ENCODE data around the gene DSCAML1.

GRCh38 chr11:117587416-117587815 is 209.6 kb downstream of the DSCAML1 start:
- TF ChIP-seq REST (IDR thresholded peaks at IDR 0.05; ENCODE audit: insufficient read depth in 1 of 2, low read depth in 2 of 2, low read length in 2 of 2): no peak
- TF ChIP-seq TAF1 (IDR thresholded peaks at IDR 0.05; ENCODE audit: borderline replicate concordance, insufficient read depth, low read length): no peak
- no peak for TF ChIP-seq POLR2AphosphoS5 (IDR thresholded peaks at IDR 0.05; ENCODE audit: low read depth, low read length)
